Body of pancreas (tissue), 4 donors: ENCODE measurements around the gene STK35. TPM values are rescaled to one million over a fixed set of nuclear protein-coding genes. Genes with fewer than 3 reads are reported as not detected.

Source experiments
- ATAC-seq: fragments of 150-250 bp; one replicate; pipeline ENCODE4 v1.9.1; 2016
- DNase-seq, 4 donors: peaks; one replicate each; pipeline ENCODE4 v3.0.0-alpha.2; 2019
- H3K27ac ChIP-seq, 4 donors: fragments of 200-600 bp; sonication (generic); 1 replicate in 3 of 4; 2 replicates in 1 of 4; pipeline versions ENCODE4 v1.5.1 to v1.6.1; 2016 to 2019; ENCODE audit warnings: mild to moderate bottlenecking in 1 of 4, mixed read lengths in 1 of 4, moderate library complexity in 1 of 4
- H3K27me3 ChIP-seq, 2 donors: fragments of 200-600 bp; sonication (generic); one replicate each; pipeline ENCODE4 v1.6.0; 2016; ENCODE audit warnings: mild to moderate bottlenecking in 1 of 2
- H3K36me3 ChIP-seq, 2 donors: fragments of 200-600 bp; sonication (generic); replicated peaks in 1 of 2; 2 replicates each; pipeline ENCODE4 v1.5.1; 2016; ENCODE audit warnings: low read depth in 2 of 2; ENCODE audit not compliant: insufficient read depth in 1 of 2
- H3K4me1 ChIP-seq: fragments of 200-600 bp; sonication (generic); one replicate; pipeline ENCODE4 v1.6.0; 2016
- H3K4me3 ChIP-seq, 2 donors: fragments of 200-600 bp; sonication (generic); 1 replicate in 1 of 2; 2 replicates in 1 of 2; pipeline ENCODE4 v1.5.1; 2016 to 2019
- H3K9me3 ChIP-seq, 3 donors: fragments of 200-600 bp; sonication (generic); 1 replicate in 2 of 3; 2 replicates in 1 of 3; pipeline ENCODE4 v1.5.1; 2016
- CTCF ChIP-seq, 7 experiments: fragments of 450-650 bp in 4 of 7; fragments of 200-600 bp in 3 of 7; sonication (generic) in 3 of 7; IDR thresholded peaks; one replicate each; pipeline ENCODE4 v1.5.1; 2016 to 2019; ENCODE audit warnings: antibody characterized with exemption in 7 of 7
- POLR2A ChIP-seq, 3 donors: fragments of 450-650 bp; IDR thresholded peaks; one replicate each; pipeline ENCODE4 v1.6.1; 2016; ENCODE audit warnings: antibody characterized with exemption in 3 of 3, mild to moderate bottlenecking in 2 of 3
- WGBS, 2 donors: methylation state at CpG; one replicate each; pipeline ENCODE4 v1.1.5; 2017; 5-methylcytosine and 5-hydroxymethylcytosine counted together
- intact Hi-C: fragments of 100-400 bp; cut with DNase I; formaldehyde crosslinking; loops from one replicate; pipeline ENCODE4 v1.15.1; 2023
- total RNA-seq, 2 donors: library from RNA; depleted of rRNA; stranded (reverse); fragments of >200 nt; gene quantifications; one replicate each; pipeline ENCODE4 v1.1.0, GENCODE V29; 2016

STK35 gene
- total RNA-seq, 2 donors from 2014 or later = 8.6 to 22.7 TPM

GRCh38 chr20:2093159-2093781 lies 8.4 kb upstream of the STK35 start:
- Histone ChIP-seq H3K27me3 (peaks cover 0 to 5% of the 10 kb centered on the region in 2 donors), H3K4me1 (no peaks in the 10 kb centered on the region), H3K27ac (no peak overlapping the region), H3K4me3 (no peak overlapping the region), H3K36me3 (no peaks in the 10 kb centered on the region), H3K9me3 (no peaks in the 10 kb centered on the region)
- WGBS, 2 donors = 31 to 37% methylated on average over 4 of the region's 4 CpGs
- DNase-seq = peak in 1 of 4 donors; percentile 41
- intact Hi-C loops = no loop called here
- no peak for ATAC-seq
- TF ChIP-seq CTCF (IDR thresholded peaks at IDR 0.05) (peak in 6 of 7 experiments; percentile 20 to 50 (median 40)), POLR2A (IDR thresholded peaks at IDR 0.05) (no peak)

GRCh38 chr20:2093883-2094282 lies 7.7 kb upstream of the STK35 start:
- WGBS, 2 donors = 29 to 47% methylated on average over 8 of the region's 8 CpGs
- no peak for DNase-seq
- H3K36me3 ChIP-seq = no peaks in the 10 kb centered on the region
- H3K27me3 ChIP-seq = peaks cover 0 to 5% of the 10 kb centered on the region in 2 donors
- no peak overlapping the region for H3K27ac ChIP-seq
- no peaks in the 10 kb centered on the region for H3K9me3 ChIP-seq
- H3K4me1 ChIP-seq = no peaks in the 10 kb centered on the region
- TF ChIP-seq CTCF (IDR thresholded peaks at IDR 0.05) = no peak
- TF ChIP-seq POLR2A (IDR thresholded peaks at IDR 0.05) = no peak
- no peak overlapping the region for H3K4me3 ChIP-seq
- intact Hi-C loops = no loop called here
- no peak for ATAC-seq

- H3K36me3 ChIP-seq = no peaks in the 10 kb centered on the region
- WGBS, 2 donors = 0% methylated on average over 17 to 64 of the region's 64 CpGs
- H3K4me3 ChIP-seq = peak overlapping the region; percentile 79 to 82
- peak; percentile 89 for ATAC-seq
- TF ChIP-seq POLR2A (IDR thresholded peaks at IDR 0.05) (peak; percentile 30 to 67 (median 57)), CTCF (IDR thresholded peaks at IDR 0.05) (peak in 2 of 7 experiments; percentile 0 to 8)
- intact Hi-C loops = loop anchor here (10.0 kb wide), 1 partner anchor 977 kb away; no protein-coding TSS in a partner anchor
- H3K4me1 ChIP-seq = peaks cover 42% of the 10 kb centered on the region
- H3K9me3 ChIP-seq = no peaks in the 10 kb centered on the region
- no peaks in the 10 kb centered on the region for H3K27me3 ChIP-seq
- peak overlapping the region; percentile 98 to 100 (median 100) for H3K27ac ChIP-seq
- DNase-seq = peak; percentile 88 to 94 (median 92)
Measured at GRCh38 chr20:2101865-2102584, 398 bp downstream of the STK35 start.

- peak overlapping the region; percentile 79 to 82 for H3K4me3 ChIP-seq
- intact Hi-C loops = loop anchor here (10.0 kb wide), 1 partner anchor 978 kb away; no protein-coding TSS in a partner anchor
- H3K36me3 ChIP-seq = no peaks in the 10 kb centered on the region
- DNase-seq = peak; percentile 83 to 88 (median 86)
- peak overlapping the region; percentile 98 to 100 (median 100) for H3K27ac ChIP-seq
- no peaks in the 10 kb centered on the region for H3K9me3 ChIP-seq
- WGBS, 2 donors = 0 to 1% methylated on average over 19 to 95 of the region's 95 CpGs
- no peaks in the 10 kb centered on the region for H3K27me3 ChIP-seq
- peak in 1 of 7 experiments; percentile 18 for TF ChIP-seq CTCF (IDR thresholded peaks at IDR 0.05)
- TF ChIP-seq POLR2A (IDR thresholded peaks at IDR 0.05) = peak; percentile 59 to 89 (median 85)
- peaks cover 50% of the 10 kb centered on the region for H3K4me1 ChIP-seq
- peak; percentile 83 for ATAC-seq
Measured at GRCh38 chr20:2102585-2103460, 1.2 kb downstream of the STK35 start.
